Bronchial epithelial cell (primary cell): Measurements from ENCODE around the gene SCNN1A. TPM values are rescaled to one million over a fixed set of nuclear protein-coding genes. Genes with fewer than 3 reads are reported as not detected.

Experiments used
- DNase-seq: peaks from one replicate; pipeline ENCODE4 v3.0.0-alpha.2; 2010; ENCODE audit warnings: low read depth
- FAIRE-seq: peaks from 2 replicates; lab custom pipeline; 2011; peaks lifted over from hg19 to GRCh38; lab: Jason Lieb, UNC
- H3K27me3 ChIP-seq: 2 replicates; pipeline ENCODE4 v1.5.1; 2011; ENCODE audit warnings: low read length; ENCODE audit not compliant: control insufficient read depth, insufficient read depth
- H3K36me3 ChIP-seq: 2 replicates; pipeline ENCODE4 v1.5.1; 2011; ENCODE audit warnings: low read length; ENCODE audit not compliant: control insufficient read depth, insufficient read depth
- H3K4me3 ChIP-seq: 2 replicates; pipeline ENCODE4 v1.5.1; 2011; ENCODE audit warnings: mild to moderate bottlenecking, low read depth, low read length, control low read depth
- total RNA-seq: library from RNA; depleted of rRNA; stranded (reverse); fragments of >200 nt; gene quantifications from 2 replicates; pipeline ENCODE4 v1.2.1, GENCODE V29; 2014
- TF ChIP-seq, protein P1 (sequence below): IDR thresholded peaks from 2 replicates; pipeline ENCODE4 v1.5.1; 2011; ENCODE audit warnings: mild to moderate bottlenecking, moderate library complexity, low read length, control low read depth, inconsistent platforms; ENCODE audit not compliant: insufficient read depth, severe bottlenecking

Gene SCNN1A
- total RNA-seq, 1 donor from 2014 or later, result 57.7 TPM

DNA sequence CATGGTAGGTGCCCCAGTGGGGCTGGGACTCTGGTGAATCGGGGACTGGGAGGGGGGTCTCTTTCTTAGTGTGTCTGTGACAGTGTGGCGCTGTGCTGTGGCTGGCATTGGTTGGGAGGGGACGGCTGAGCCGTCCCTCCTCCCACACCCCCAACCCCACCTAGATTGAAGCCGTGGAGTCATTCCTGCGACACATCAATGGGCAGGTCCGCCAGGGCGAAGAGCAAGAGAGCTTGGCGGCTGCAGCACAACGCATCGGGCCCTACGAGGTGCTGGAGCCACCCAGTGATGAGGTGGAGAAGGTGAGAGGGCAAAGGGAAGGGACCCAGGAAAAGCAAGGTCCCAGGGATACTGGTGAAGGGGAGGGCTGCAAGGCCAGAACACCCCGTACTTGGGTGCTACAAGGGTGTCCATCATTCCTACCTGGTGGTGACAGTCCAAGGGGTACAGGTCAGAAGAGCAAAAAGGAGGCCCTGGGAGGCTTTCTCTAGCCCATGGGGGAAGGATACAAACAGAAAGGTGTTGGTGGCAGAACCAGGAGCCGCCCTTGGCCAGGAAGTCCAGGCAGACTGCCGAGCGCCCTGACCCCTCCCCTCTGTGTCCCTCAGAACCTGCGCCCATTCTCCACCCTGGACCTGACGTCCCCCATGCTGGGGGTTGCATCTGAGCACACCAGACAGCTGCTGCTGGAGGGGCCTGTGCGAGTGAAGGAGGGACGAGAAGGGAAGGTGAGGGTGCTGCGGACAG, 57.5 kb downstream of the SCNN1A start:
- peaks cover 4% of the 10 kb centered on the region for H3K36me3 ChIP-seq
- no peak overlapping the region for H3K4me3 ChIP-seq
- no peaks in the 10 kb centered on the region for H3K27me3 ChIP-seq
- DNase-seq (no peak), FAIRE-seq (no peak)
- TF ChIP-seq, protein P1, sequence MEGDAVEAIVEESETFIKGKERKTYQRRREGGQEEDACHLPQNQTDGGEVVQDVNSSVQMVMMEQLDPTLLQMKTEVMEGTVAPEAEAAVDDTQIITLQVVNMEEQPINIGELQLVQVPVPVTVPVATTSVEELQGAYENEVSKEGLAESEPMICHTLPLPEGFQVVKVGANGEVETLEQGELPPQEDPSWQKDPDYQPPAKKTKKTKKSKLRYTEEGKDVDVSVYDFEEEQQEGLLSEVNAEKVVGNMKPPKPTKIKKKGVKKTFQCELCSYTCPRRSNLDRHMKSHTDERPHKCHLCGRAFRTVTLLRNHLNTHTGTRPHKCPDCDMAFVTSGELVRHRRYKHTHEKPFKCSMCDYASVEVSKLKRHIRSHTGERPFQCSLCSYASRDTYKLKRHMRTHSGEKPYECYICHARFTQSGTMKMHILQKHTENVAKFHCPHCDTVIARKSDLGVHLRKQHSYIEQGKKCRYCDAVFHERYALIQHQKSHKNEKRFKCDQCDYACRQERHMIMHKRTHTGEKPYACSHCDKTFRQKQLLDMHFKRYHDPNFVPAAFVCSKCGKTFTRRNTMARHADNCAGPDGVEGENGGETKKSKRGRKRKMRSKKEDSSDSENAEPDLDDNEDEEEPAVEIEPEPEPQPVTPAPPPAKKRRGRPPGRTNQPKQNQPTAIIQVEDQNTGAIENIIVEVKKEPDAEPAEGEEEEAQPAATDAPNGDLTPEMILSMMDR, result no peak

DNA sequence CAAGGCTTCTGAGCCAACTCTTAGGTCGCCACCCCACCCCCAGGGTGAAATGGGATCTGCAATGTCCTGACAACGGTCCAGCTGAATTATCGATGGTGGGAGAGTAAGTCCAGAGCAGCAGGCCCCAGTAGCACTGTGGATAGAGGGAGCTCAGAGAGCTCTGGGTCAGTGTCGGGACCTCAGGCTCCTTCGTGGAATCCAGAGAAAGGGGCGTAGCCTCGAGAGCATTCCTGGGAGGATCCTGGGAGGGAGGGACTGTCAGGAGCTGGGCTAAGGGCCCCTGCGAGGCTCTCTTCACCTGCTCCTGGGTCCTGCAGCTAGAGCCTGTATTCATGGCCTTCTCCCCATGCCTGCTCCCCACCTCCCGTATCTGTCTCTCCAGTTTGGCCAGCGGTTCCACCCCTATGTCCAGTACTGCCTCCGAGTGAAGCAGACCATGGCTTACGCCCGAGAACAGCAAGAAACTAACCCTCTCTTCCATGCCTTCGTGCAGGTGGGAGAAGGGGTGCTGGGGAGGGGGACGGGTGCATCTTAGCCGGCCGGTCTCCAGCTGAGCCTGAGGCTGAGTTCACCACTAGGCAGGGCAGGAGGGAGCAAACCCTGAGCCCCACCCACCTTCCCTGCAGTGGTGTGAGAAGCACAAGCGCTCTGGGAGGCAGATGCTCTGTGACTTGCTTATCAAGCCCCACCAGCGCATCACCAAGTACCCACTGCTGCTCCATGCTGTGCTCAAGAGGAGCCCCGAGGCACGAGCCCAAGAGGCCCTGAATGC, 58.3 kb downstream of the SCNN1A start:
- Histone ChIP-seq H3K27me3 (no peaks in the 10 kb centered on the region), H3K4me3 (no peak overlapping the region), H3K36me3 (peaks cover 4% of the 10 kb centered on the region)
- DNase-seq (no peak), FAIRE-seq (no peak)
- TF ChIP-seq, protein P1, result no peak

DNA sequence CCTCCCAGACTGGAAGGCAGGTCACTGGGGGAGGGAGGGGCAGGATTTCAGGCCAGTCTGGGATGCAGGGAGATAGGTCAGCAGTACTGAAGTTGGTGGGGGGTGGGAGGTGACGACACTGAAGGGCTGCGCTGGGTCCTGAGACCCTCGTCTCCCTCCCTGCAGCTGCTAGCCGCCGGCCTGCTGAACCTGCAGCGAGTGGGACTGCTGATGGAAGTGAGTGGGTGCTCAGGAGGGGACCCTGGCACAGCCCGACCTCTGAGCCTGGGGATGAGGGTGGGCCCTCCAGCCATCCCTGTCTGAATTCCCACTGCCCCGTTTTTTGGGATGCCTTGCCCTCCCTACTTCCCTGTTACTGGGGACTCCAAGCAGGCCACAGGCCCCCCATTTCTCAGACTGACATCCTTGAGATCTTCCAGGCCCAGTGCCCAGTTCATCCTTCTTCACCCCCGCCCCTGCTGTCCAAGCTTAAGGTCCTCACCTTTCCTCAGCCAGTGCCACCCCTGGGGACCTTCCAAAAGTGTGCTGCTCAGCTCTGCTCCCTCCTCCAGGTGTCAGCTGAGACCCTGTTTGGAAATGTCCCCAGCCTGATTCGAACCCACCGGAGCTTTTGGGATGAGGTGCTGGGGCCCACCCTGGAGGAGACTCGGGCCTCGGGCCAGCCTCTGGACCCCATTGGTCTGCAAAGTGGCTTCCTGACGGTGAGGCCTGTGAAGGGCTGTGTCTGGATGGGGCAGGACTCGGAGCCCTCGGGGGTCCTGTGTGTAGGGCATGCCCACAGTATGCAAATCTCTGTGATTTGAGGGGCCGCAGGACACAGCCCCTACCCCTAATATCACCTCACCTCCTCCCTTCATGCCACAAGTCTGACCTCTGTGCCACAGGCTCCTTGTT, 59.4 kb downstream of the SCNN1A start:
- FAIRE-seq (no peak), DNase-seq (no peak)
- TF ChIP-seq, protein P1, result no peak

GRCh38 chr12:6315184-6315583, 60.2 kb downstream of the SCNN1A start:
- Histone ChIP-seq H3K27me3 (no peaks in the 10 kb centered on the region), H3K36me3 (peaks cover 4% of the 10 kb centered on the region), H3K4me3 (no peak overlapping the region)
- FAIRE-seq (no peak), DNase-seq (no peak)
- TF ChIP-seq, protein P1, result no peak

More for the DNA sequence above, 59.4 kb downstream of the SCNN1A start:
- Histone ChIP-seq H3K4me3 (no peak overlapping the region), H3K36me3 (peaks cover 4% of the 10 kb centered on the region), H3K27me3 (no peaks in the 10 kb centered on the region)

DNA sequence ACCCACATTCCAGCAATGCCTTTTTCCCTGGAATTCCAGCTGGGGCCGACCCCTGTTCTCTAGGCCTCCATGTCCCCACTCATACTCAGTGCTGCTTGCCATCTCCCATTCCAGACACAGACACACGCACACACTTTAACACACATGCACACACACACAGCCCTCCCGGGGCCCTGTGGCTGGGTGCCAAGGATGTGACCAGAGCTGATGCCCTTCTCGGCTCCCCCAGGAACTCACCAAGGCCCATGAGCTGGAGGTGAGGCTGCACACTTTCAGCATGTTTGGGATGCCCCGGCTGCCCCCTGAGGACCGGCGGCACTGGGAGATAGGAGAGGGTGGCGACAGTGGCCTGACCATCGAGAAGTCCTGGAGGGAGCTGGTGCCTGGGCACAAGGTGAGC, 60.6 kb downstream of the SCNN1A start:
- H3K4me3 ChIP-seq, result no peak overlapping the region
- DNase-seq (no peak), FAIRE-seq (no peak)

More for the DNA sequence above, 60.6 kb downstream of the SCNN1A start:
- TF ChIP-seq, protein P1, result no peak
- no peaks in the 10 kb centered on the region for H3K27me3 ChIP-seq
- H3K36me3 ChIP-seq, result peaks cover 4% of the 10 kb centered on the region
